NCI-H2107 treated with DMSO at 0.1 percent for 48 hours (cell line): ENCODE data around the gene GIMAP1.

ENCODE experiments used
- DNase-seq: peaks from one replicate; lab custom pipeline; 2025; ENCODE audit not compliant: unreplicated experiment; lab: John Stamatoyannopoulos, UW

GIMAP1 gene

DNA sequence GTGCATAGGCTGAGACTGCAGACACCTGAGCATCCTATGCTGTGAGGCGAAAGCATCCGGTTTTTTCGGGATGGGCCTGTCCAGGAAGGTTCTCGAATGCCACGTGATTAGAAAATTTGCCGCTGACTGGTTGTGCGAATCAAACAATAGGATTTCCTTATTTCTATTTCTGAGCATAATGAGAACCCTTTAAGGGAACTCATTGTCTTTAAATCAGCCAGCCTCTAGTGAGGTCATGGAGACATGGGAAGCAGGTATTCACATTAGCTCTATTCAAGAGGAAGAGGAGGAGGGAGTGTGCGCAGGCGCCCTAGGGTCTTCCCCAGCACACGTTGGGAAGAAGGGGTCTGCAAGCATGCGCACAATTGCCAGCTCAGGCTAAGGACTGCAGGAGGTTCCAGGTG lies 5.6 kb downstream of the GIMAP1 start:
- DNase-seq: no peak

DNA sequence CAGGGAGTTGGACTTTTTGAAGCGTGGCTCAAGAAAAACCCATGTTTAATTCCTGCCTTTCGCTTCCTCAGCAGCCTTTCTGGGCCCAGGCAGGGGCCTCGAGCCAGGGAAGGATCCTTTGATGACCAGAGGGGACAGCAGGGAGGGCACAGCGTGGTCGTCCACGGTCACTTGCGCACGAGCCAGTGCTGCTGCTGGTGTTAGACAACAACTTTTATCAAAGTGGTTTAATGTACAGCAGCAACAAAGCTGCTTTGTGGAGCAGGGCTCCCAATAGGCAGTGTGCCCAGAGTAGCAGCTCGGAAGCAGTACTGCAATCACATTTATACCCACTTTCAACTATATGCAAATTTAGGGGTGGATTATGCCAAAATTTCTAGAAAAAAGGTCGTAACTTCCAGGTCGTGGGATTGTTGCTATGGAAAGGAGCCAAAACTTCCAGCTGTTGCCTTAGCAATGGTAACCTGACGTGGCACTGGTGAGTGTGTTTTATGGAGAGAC lies 6.1 kb downstream of the GIMAP1 start:
- DNase-seq: no peak

DNA sequence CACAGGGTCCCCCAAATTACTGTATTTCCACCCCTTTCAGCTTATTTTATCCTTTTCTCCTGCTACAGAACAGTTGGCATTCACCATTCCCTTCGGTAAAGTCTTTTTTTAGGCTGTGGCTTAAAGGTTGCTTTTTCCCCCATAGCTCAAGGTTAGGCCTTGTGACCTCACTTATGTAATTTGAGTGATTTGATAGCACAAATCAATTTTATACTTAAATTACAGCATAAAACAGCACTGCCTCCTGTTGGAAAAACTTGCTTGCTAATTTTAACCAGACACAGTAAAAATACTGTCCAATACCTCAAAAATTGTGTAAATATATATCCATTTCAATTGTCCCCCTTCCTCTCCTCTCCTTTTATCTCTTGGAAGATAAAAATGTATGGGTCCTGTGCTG lies 7.1 kb downstream of the GIMAP1 start:
- DNase-seq: no peak

DNA sequence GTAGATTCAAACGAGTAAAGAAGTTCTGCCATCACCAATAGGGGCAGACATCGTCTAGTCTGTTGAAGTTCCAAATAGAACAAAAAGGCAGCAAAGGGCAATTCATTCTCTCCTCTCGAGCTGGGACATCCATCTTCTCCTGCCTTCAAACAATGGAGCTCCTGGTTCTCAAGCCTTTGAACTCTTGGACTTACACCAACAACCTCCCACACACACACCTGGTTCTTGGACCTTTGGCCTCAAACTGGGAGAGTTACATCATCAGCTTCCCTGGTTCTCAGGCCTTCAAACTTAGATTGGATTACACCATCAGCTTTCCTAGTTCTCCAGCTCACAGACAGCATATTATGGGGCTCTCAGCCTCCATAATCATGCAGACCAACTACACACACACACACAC lies 11.0 kb downstream of the GIMAP1 start:
- DNase-seq: no peak

DNA sequence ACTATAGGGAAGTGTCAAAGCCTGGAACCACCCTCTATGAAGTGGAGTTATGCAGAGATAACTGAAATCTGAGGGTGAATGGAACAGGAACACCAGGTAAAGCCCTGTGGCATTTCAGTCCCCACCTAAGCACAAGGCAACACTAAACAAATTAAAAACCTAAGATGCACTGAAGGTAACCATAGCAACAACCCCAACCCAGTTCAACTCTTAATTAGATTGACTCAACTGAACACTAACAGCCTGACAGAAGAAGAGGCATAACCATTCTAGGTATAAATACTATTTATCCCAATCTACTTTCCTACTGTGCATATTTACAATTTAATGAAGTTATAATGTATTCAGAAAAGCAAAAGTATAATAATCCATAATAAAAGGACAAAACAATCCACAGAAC lies 11.6 kb downstream of the GIMAP1 start:
- DNase-seq: no peak

DNA sequence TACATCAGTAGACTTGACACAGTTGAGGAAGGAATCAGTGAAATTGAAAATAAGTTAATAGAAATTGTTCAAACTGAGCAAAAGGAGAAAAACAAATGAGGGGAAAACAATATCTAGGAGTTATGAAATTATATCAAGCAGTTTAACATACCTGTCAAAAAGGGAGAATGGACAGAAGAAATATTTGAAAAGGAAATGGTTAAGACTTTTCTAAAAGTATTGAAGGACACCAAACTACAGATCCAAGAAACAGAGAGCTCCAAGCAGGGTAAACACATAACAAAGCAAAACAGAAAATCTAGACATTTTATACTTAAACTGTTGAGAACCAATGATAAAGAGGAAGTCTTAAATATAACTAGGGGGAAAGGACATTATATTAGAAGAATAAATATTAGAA lies 12.2 kb downstream of the GIMAP1 start:
- no peak for DNase-seq

DNA sequence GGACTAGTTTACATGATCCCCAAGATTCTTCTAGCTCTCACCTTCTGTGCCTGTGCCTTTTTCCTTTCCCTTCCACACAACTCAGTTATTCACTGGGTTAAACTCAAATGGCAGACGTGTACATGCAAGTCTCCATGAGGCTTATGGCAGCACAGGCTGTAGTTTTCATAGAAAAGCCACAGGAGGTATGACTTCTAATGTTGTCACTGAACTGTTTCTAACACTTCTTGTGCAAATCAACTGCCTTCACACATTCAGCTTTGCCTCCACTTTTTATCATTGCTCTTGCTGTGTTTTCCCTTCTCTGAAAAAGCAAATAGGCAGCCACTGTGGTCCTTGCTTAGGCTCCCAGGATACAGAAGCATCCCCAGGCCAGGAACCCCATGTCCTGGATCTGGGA lies 15.5 kb downstream of the GIMAP1 start:
- DNase-seq: no peak

DNA sequence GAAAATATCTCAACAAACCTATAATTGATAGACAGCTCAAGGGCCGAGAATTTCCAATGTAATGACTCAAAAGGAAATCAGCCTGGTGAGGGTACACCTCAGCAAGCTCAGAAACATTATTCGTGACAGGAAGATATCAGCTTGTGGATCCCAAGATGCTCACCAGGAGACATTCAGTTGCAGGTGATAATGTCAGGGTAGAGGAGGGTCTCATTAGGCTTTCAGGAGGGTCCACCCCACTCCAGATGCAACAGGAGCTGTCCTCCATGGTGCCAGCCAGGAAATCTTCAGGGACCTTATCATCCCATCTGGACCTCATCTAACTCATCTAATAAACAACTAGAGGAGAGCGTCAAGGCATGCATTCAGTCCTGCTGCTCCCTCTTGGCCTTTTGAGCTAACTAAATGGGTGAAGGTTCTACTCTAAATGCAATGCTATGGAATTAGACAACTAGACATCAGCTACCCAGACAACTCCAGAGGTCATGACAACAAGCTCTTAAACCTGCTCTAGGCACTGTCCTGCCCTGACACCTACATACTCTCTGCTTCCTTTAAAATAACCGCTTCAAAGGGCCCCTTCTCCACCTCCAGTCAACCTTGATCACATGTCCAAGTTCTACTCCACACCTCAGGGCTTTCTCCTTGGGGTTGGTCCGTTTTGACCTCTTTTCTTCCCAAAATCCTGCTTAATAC lies 16.5 kb downstream of the GIMAP1 start:
- DNase-seq: no peak

DNA sequence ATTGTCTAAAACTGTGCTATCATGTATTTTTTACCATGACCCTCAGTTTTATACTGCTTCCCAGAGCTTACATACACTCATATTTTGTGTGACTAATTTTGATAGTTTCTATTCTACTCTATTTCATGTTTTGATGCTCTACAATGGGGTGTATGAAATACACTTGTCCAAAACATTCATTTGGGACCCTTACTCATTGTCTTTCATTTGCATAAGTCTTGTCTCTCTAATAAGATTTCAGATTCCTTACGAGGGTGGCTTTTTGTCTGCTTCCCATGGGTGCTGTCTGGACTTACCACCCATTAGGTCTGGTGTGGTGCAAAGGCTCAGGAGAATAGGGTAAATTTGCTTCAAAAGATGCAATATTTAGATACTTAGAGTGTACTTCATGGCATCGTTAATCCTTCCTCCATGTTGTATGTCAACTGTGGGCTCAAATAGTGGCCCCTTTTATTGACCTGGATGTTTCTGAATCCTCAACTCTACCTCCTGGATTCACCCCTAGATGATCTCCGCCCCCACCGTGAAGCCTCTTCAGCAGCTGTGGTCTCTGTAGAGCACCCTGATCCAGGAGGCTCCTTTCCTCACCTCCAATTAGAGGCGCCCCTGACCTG lies 17.2 kb downstream of the GIMAP1 start:
- no peak for DNase-seq

DNA sequence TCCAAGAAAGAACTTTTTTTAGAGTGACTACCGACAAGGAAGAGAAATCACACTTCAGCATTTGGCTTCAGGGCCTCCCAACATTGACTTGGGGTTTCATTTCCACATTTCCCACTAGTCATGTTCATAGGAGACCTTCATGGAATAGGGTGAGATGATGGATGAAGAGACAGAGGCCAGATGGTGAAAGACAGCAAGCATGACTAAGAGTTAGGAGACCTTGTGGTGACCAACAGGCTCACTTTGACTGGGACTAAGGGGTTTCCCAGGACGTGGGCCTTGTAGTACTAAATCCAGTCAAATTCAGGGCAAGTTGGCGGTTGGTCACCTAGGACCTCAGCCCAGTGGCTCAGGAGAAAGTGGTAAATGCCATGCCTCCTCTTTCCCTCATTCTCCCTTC lies 17.8 kb downstream of the GIMAP1 start:
- DNase-seq: no peak

DNA sequence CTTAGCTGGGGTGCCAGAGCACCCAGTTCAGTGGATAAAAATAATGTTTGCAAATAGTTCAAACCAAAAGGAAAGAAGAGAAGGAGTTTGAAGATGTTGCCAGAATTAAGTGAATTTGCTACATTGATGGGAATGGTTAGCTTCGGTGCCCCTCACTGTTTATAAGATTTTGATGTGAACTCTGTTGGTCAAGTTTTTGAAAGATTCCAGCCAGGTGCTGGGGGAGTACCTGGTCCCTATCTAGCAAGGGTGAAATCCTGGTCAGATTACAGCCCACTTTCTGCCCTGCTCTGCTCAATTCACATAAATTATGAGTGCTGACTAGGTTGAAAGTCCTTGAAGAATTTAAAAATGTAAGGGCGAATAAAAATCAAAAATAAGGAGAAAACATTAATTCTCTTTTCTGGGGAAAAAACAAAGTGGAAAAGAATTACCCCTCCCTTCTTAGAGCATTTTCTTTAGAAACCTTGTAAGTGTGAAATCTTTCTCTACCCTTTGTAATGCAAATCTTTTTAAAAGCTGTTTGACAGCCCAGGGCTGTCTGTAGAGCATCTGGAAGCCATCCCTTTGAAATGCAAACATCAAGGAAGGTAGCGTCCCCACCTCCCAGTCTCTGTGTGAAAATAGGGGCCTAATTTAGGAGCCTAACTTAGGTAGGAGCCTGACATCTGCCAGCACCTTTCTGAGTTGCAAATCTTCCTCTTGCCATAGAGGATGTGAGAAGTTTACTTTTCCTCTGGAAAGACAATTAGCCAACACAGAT lies 19.4 kb downstream of the GIMAP1 start:
- no peak for DNase-seq

DNA sequence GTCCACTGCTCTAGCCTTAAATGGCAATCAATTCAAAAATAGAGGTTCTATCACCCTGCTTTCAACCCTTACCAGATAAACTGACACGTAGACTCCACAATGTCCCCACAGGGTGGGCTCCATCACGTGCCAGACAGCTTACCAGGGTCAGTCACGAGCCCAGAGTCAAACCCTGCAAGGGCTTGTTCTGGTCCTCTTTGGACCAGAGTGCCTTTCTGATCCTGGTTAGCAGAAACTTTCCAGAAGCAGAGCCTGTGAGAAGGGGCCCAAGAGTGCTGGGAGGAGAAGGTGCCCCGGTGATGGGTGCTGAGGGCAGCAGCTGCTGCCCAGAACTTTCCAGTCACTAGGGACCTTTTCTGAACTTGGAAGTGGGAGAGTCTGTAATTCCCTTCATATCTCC lies 20.5 kb downstream of the GIMAP1 start:
- DNase-seq: no peak

DNA sequence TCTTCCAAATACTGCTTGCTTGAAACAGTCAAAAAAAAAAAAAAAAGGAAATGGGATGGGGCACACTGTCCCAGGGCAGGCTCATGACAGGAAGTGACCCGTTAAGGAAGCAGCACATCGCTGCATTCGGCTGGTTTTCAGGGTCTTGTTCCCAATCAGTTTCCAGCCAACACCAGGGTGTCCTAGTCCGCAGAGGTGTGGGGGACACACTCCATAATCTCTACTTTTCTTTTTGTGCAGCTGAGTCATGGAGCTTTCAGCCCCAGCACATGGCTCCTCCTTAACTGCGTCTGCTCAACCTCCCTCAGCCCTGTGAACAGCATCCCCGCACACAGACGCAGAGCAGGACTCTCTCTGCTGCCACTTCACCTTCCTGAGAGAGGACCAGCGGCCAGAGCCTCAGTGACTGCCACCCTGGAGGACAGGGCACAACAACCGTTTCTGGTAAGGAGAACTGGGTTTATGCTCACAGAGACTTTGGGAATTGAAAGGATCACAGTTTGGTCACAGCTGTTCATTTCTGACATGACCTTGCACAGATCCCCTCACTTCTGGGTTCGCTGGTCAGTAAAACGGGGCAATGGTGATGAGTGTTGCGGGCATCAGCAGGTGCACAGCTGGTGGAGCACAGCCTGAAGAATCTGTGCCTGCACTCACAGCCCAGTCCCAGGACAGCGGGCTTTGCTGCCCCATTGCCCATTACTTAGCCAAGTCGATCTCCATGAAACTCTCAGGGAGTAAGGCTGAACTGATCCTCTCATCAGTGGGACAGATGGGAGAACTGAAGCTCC lies 21.0 kb downstream of the GIMAP1 start, which contains the start of gene GIMAP5:
GIMAP5 (plus strand) TSS at position 154 of the 791 bp plus-strand sequence. CDS start 3,467 bp downstream, outside the sequence.
- no peak for DNase-seq

DNA sequence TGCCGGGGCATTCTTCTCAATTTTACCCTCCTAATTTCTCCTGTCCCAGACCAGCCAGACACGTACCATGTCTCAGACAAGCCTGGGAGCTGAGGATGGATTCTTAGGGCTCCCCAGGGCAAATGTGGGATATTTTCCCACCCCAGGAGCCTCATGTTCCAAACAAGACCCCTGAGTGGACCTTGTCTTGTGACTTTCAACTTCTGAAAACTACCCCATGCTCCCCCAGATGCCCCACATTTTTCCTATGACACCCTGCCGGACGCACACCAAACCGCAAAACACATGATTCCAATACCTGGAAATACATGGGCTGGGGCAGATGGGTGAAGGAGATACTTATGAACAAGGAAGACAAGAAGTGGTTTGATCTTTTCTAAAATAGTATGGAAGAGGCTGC lies 21.7 kb downstream of the GIMAP1 start:
- no peak for DNase-seq

DNA sequence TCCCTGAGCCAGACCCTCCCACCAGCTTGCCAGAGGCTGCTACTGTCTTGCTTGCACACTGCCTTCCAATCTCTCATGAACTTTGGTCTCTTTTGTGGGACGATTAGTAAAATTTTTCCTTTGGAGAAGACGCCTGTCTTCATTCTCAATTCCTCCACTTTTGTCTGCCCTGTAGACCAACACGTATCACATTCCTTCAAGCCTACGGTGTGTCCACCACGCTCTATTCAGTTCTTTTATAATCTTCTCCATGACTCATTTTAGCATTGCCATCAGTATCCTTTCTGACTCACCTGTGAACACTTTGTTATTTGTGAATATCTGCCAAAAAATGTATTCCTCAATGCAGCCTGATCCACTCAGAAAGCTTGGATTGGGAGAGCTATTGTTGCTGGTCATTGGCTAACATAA lies 22.2 kb downstream of the GIMAP1 start:
- DNase-seq: no peak

DNA sequence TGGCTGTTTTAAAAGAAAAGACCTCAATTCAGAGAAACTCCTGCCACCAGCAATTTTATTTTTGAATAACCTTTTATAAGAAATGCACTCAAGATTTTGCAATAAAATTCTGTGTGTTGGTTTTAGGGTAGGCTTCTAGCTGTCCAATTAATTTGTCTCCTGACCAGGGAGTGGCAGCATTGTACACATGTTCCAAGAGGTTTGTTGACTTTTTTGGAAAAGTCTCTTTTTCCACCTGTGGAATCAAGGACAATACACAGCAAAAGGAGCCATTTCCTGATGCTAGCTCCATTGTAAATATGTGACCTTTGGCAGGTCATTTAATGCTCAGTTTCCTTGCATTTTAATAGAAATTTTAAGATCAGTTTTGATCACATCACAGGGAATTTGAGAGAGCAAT lies 22.6 kb downstream of the GIMAP1 start:
- no peak for DNase-seq

DNA sequence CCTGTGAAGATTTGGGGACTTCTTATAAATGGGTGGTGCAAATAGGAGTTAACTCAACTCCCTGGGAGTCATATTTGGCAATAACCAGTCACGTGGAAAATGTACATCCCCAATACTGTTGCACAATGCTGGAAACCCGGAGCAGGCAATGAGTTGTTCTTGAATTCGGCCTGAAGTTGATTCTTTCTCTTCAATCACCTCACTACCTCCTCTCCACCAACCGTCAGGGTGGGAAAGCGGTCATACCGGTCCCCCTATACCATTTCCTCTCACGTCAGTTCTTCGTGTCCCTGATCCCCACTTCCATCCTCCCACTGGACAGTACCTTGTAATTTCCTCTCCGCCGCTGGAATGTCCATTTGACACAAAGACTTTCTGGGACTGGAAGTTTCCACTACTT lies 23.6 kb downstream of the GIMAP1 start:
- no peak for DNase-seq

DNA sequence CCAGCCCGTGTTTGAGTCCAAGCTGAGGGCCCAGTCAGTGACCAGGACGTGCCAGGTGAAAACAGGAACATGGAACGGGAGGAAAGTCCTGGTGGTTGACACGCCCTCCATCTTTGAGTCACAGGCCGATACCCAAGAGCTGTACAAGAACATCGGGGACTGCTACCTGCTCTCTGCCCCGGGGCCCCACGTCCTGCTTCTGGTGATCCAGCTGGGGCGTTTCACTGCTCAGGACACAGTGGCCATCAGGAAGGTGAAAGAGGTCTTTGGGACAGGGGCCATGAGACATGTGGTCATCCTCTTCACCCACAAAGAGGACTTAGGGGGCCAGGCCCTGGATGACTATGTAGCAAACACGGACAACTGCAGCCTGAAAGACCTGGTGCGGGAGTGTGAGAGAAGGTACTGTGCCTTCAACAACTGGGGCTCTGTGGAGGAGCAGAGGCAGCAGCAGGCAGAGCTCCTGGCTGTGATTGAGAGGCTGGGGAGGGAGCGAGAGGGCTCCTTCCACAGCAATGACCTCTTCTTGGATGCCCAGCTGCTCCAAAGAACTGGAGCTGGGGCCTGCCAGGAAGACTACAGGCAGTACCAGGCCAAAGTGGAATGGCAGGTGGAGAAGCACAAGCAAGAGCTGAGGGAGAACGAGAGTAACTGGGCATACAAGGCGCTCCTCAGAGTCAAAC lies 26.0 kb downstream of the GIMAP1 start:
- DNase-seq: no peak

DNA sequence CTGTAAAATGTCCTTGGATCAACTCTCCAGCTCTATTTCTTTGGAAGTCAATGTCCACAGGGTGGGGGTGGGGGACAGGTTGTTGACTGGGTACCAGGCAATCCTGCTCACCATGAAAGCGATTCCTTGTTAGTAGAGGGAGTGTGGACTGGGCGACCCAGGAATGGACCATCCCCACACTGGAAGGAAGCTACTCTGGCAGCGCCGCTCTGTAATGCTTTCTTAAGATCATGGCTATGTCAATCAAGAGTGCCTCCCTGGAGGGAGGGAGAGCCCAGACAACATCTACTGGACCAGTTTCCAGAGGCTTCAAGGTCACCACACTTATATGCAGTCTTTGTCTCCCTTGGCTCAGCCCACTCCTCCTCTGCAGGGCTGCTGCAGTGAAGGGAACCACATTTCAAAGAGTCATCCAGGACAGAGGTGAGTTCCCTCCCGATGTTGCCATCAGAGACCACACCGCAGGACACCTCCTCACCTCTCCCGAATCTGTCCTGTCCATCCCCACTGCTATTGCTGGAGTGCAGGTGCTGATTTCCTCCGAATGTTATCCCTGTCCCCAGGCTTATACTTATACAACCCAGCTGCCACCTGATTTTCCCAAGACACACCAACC lies 27.7 kb downstream of the GIMAP1 start:
- no peak for DNase-seq

DNA sequence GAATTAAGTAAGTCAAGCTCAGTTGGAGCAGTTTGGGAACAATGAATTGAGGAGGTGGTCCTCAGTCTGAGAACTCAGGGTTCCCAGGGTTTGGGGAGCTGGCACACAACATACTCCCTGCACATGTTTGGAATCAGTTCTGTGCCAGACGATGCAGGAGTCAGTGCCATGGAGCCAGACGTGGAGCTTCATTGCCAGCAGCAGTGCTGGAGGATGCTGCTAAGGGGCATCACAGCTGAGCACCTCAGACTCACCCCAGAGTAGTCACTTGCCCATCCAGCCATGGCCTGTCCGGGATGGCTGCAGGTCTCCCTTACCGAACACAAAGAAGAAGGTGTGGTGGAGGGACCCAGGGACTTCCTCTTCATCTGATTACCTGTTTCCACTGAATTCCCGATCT lies 28.7 kb downstream of the GIMAP1 start:
- no peak for DNase-seq
